Activated gamma-delta T cell treated with anti-CD3 and anti-CD28 coated beads, Interleukin-2, amount 50 U/mL, for 16 hours (primary cell): ENCODE data around the gene AMDHD2.
"Not testable (repeated sequence)": the region's sequence is repeated elsewhere in the genome, so short reads cannot be mapped to it uniquely, and the experiment has no call there.

Source experiments
- DNase-seq: peaks from one replicate; pipeline ENCODE4 v3.0.0-alpha.2; 2020; ENCODE audit warnings: low read depth

AMDHD2 gene

GRCh38 chr16:2533912-2534311 is 13.7 kb downstream of the AMDHD2 start:
- no peak for DNase-seq

- not testable (repeated sequence) for DNase-seq
Observed at GRCh38 chr16:2534335-2534734, 14.2 kb downstream of the AMDHD2 start.

- no peak for DNase-seq
Observed at GRCh38 chr16:2535625-2536013, 15.4 kb downstream of the AMDHD2 start.

GRCh38 chr16:2537451-2538379 is 17.5 kb downstream of the AMDHD2 start, which contains the start of gene PDPK1:
TSS of gene PDPK1 (plus strand) at chr16:2538021. CDS start at chr16:2538113, 92 bp downstream.
- peak; percentile 89 for DNase-seq

- DNase-seq, result not testable (repeated sequence)
Observed at GRCh38 chr16:2539192-2539844, 19.1 kb downstream of the AMDHD2 start.

- not testable (repeated sequence) for DNase-seq
Observed at GRCh38 chr16:2539845-2540458, 19.8 kb downstream of the AMDHD2 start.

- not testable (repeated sequence) for DNase-seq
Observed at GRCh38 chr16:2540912-2541311, 20.7 kb downstream of the AMDHD2 start.

GRCh38 chr16:2541409-2541808 is 21.2 kb downstream of the AMDHD2 start:
- not testable (repeated sequence) for DNase-seq

GRCh38 chr16:2543771-2544170 is 23.6 kb downstream of the AMDHD2 start:
- not testable (repeated sequence) for DNase-seq

- not testable (repeated sequence) for DNase-seq
Observed at GRCh38 chr16:2550283-2550878, 30.2 kb downstream of the AMDHD2 start.

GRCh38 chr16:2551420-2551889 is 31.3 kb downstream of the AMDHD2 start:
- DNase-seq, result not testable (repeated sequence)

GRCh38 chr16:2554709-2555425 is 34.7 kb downstream of the AMDHD2 start:
- not testable (repeated sequence) for DNase-seq

GRCh38 chr16:2557150-2557549 is 37.0 kb downstream of the AMDHD2 start:
- not testable (repeated sequence) for DNase-seq

- not testable (repeated sequence) for DNase-seq
Observed at GRCh38 chr16:2560131-2560797, 40.1 kb downstream of the AMDHD2 start.

- peak; percentile 39 for DNase-seq
Observed at GRCh38 chr16:2560798-2561133, 40.6 kb downstream of the AMDHD2 start.

GRCh38 chr16:2567506-2567905 is 47.3 kb downstream of the AMDHD2 start:
- not testable (repeated sequence) for DNase-seq

GRCh38 chr16:2568573-2568972 is 48.4 kb downstream of the AMDHD2 start:
- DNase-seq, result not testable (repeated sequence)

- not testable (repeated sequence) for DNase-seq
Observed at GRCh38 chr16:2572704-2573103, 52.5 kb downstream of the AMDHD2 start.

GRCh38 chr16:2575839-2576238 is 55.7 kb downstream of the AMDHD2 start:
- DNase-seq, result not testable (repeated sequence)

GRCh38 chr16:2577044-2577443 is 56.9 kb downstream of the AMDHD2 start:
- DNase-seq, result not testable (repeated sequence)

- not testable (repeated sequence) for DNase-seq
Observed at GRCh38 chr16:2578905-2579304, 58.7 kb downstream of the AMDHD2 start.
